KG1 (cell line): Measurements from ENCODE around the gene RNF157.

Experiments used
- DNase-seq: peaks from one replicate; lab custom pipeline; 2025; lab: John Stamatoyannopoulos, UW

RNF157 gene

GRCh38 chr17:76139801-76140660 is 100.3 kb downstream of the RNF157 start:
- no peak for DNase-seq

- DNase-seq: no peak
These were observed 101.2 kb downstream of the RNF157 start for GRCh38 chr17:76138896-76139752.

- DNase-seq: no peak
These were observed 101.9 kb downstream of the RNF157 start for GRCh38 chr17:76138234-76138895.

- no peak for DNase-seq
These were observed 102.7 kb downstream of the RNF157 start for GRCh38 chr17:76137351-76138233.

GRCh38 chr17:76137001-76137350 is 103.3 kb downstream of the RNF157 start:
- DNase-seq: no peak

GRCh38 chr17:76136276-76137000 is 103.9 kb downstream of the RNF157 start:
- no peak for DNase-seq

- no peak for DNase-seq
These were observed 104.5 kb downstream of the RNF157 start for GRCh38 chr17:76135810-76136188.

GRCh38 chr17:76134911-76135809 is 105.1 kb downstream of the RNF157 start:
- DNase-seq: no peak

GRCh38 chr17:76132574-76133338 is 107.5 kb downstream of the RNF157 start:
- DNase-seq: no peak

GRCh38 chr17:76131692-76132573 is 108.4 kb downstream of the RNF157 start:
- DNase-seq: no peak

GRCh38 chr17:76131051-76131691 is 109.1 kb downstream of the RNF157 start:
- DNase-seq: no peak

GRCh38 chr17:76130473-76130872 is 109.8 kb downstream of the RNF157 start:
- no peak for DNase-seq

GRCh38 chr17:76125922-76126321 is 114.4 kb downstream of the RNF157 start:
- DNase-seq: no peak

- DNase-seq: no peak
These were observed 115.0 kb downstream of the RNF157 start for GRCh38 chr17:76125391-76125675.

GRCh38 chr17:76124582-76125390 is 115.5 kb downstream of the RNF157 start:
- DNase-seq: no peak

- no peak for DNase-seq
These were observed 116.3 kb downstream of the RNF157 start for GRCh38 chr17:76123749-76124581.
